Stomach (tissue), 9 donors: ENCODE results near the gene TUBB2B. TPM values are rescaled to one million over a fixed set of nuclear protein-coding genes. Genes with fewer than 3 reads are reported as not detected.

Source experiments
- DNase-seq, 2 donors: peaks; one replicate each; pipeline versions ENCODE4 v3.0.0 to v3.0.0-alpha.2; 2013 to 2019
- H3K27ac ChIP-seq, 5 donors: fragments of 200-600 bp in 4 of 5; sonication (generic) in 4 of 5; one replicate each; pipeline ENCODE4 v1.5.1; 2013 to 2019; ENCODE audit warnings: mild to moderate bottlenecking in 1 of 5, moderate library complexity in 1 of 5
- H3K27me3 ChIP-seq, 3 donors: fragments of 200-600 bp; sonication (generic); one replicate each; pipeline ENCODE4 v1.5.1; 2017 to 2019; ENCODE audit warnings: mixed run types in 1 of 3
- H3K36me3 ChIP-seq, 4 donors: fragments of 200-600 bp; sonication (generic); 1 replicate in 3 of 4; 2 replicates in 1 of 4; pipeline ENCODE4 v1.5.1; 2016 to 2019
- H3K4me1 ChIP-seq, 4 donors: fragments of 200-600 bp; sonication (generic); one replicate each; pipeline ENCODE4 v1.5.1; 2016 to 2019
- H3K4me3 ChIP-seq, 4 donors: fragments of 200-600 bp; sonication (generic) in 3 of 4; one replicate each; pipeline ENCODE4 v1.5.1; 2016 to 2019; ENCODE audit warnings: mild to moderate bottlenecking in 1 of 4
- H3K9me3 ChIP-seq, 4 donors: fragments of 200-600 bp; sonication (generic); one replicate each; pipeline ENCODE4 v1.5.1; 2016 to 2019
- EP300 ChIP-seq: sonication (generic); formaldehyde crosslinking; IDR thresholded peaks from one replicate; pipeline ENCODE4 v1.6.1; 2017; ENCODE audit warnings: antibody characterized with exemption
- POLR2A ChIP-seq, 4 donors: fragments of 450-650 bp; IDR thresholded peaks; one replicate each; pipeline ENCODE4 v1.6.1; 2016; ENCODE audit warnings: antibody characterized with exemption in 4 of 4, control low read depth in 2 of 4, mild to moderate bottlenecking in 1 of 4, moderate library complexity in 1 of 4
- POLR2AphosphoS5 ChIP-seq, 3 donors: sonication (generic); formaldehyde crosslinking; IDR thresholded peaks; one replicate each; pipeline ENCODE4 v1.6.1; 2016; ENCODE audit warnings: antibody characterized with exemption in 3 of 3
- WGBS, 5 donors: extraction: QIAGEN DNeasy Blood & Tissue Kit in 3 of 5; methylation state at CpG; one replicate each; pipeline versions ENCODE4 v1.1.5 to v1.1.7; 2013 to 2018; 5-methylcytosine and 5-hydroxymethylcytosine counted together
- intact Hi-C: fragments of 100-400 bp; cut with DNase I; formaldehyde crosslinking; loops from one replicate; pipeline ENCODE4 v1.15.1; 2023; ENCODE audit warnings: low total_unique reads
- polyA plus RNA-seq, 3 donors: library from polyadenylated mRNA; stranded (reverse); fragments of 200-250 nt; gene quantifications; one replicate each; pipeline ENCODE4 v1.2.3, GENCODE V29; 2013
- total RNA-seq, 5 donors: library from RNA; depleted of rRNA; stranded (reverse); fragments of >200 nt; gene quantifications; one replicate each; pipeline versions ENCODE4 v1.1.0 to v1.2.3, GENCODE V29; 2014 to 2016
- TF ChIP-seq, protein P1 (sequence below), 7 experiments: fragments of 450-650 bp in 4 of 7; fragments of 200-600 bp in 3 of 7; sonication (generic) in 3 of 7; IDR thresholded peaks; one replicate each; pipeline ENCODE4 v1.5.1; 2016 to 2019; ENCODE audit warnings: antibody characterized with exemption in 7 of 7, control low read depth in 2 of 7, mild to moderate bottlenecking in 1 of 7
- donor health status: healthy with polysubstance abuse.
- donor health status: Bipolar disorder and iron deficiency.
- donor health status: healthy.

Gene TUBB2B
- total and polyA plus RNA-seq, 8 donors, result 1.4 to 31.4 (median 4.4) TPM; not detected in 2

DNA sequence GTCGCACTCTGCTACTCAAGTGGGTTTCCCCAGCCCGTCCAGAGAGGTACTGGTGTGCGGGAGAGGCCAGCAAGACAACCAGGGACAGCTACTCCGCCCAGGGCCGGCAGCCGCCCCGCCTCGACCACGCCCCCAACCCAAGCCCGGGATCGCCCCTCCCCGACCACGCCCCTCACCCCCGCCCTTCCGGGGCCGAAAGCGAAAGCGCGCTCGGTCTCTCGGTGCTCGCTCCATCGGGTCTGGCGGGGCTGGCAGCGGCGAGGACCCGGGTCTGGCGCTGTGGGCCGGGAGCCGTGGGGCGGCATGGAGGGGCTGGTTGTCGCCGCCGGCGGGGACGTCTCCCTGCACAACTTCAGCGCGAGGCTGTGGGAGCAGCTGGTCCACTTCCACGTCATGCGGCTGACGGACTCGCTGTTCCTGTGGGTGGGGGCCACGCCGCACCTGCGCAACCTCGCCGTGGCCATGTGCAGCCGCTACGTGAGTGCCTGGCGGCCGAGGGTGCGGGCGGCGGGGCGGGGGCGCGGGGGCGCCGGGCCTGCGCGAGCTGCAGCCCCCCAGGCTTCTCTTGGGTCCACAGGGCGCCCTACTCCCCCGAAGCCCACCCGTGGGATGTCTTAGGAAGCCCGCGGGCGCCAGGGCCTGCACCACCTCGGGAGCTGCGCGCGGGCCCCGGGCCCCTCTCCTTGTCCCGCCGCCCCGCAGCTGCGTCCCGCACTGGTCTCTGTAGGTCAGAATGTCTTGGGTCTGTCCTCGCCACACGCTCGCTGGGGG, 31.5 kb upstream of the TUBB2B start, which contains the start of gene PSMG4:
Gene PSMG4 (plus strand): TSS at position 228 of the 771 bp plus-strand sequence. CDS start 76 bp downstream, at position 304.
- intact Hi-C loops, result loop anchor here (10.0 kb wide), 1 partner anchor 134 kb away; no protein-coding TSS in a partner anchor
- WGBS, 5 donors, result 0 to 1% (median 0%) methylated on average over 15 to 80 of the region's 80 CpGs
- no peaks in the 10 kb centered on the region for H3K27me3 ChIP-seq
- peaks cover 0 to 7% (median 6%) of the 10 kb centered on the region in 4 donors for H3K36me3 ChIP-seq
- H3K4me3 ChIP-seq, result peak within 1 kb of the TSS; percentile 84 to 100 (median 92)
- peak within 1 kb of the TSS; percentile 83 to 90 (median 84) for H3K27ac ChIP-seq
- peaks cover 28 to 49% (median 39%) of the 10 kb centered on the region in 4 donors for H3K4me1 ChIP-seq
- no peaks in the 10 kb centered on the region for H3K9me3 ChIP-seq
- peak; percentile 96 to 97 for DNase-seq
- TF ChIP-seq POLR2AphosphoS5 (IDR thresholded peaks at IDR 0.05) (peak; percentile 72 to 93 (median 78)), POLR2A (IDR thresholded peaks at IDR 0.05) (no peak), EP300 (no peak)
- TF ChIP-seq, protein P1, sequence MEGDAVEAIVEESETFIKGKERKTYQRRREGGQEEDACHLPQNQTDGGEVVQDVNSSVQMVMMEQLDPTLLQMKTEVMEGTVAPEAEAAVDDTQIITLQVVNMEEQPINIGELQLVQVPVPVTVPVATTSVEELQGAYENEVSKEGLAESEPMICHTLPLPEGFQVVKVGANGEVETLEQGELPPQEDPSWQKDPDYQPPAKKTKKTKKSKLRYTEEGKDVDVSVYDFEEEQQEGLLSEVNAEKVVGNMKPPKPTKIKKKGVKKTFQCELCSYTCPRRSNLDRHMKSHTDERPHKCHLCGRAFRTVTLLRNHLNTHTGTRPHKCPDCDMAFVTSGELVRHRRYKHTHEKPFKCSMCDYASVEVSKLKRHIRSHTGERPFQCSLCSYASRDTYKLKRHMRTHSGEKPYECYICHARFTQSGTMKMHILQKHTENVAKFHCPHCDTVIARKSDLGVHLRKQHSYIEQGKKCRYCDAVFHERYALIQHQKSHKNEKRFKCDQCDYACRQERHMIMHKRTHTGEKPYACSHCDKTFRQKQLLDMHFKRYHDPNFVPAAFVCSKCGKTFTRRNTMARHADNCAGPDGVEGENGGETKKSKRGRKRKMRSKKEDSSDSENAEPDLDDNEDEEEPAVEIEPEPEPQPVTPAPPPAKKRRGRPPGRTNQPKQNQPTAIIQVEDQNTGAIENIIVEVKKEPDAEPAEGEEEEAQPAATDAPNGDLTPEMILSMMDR (IDR thresholded peaks at IDR 0.05), result peak in 1 of 7 experiments; percentile 8

DNA sequence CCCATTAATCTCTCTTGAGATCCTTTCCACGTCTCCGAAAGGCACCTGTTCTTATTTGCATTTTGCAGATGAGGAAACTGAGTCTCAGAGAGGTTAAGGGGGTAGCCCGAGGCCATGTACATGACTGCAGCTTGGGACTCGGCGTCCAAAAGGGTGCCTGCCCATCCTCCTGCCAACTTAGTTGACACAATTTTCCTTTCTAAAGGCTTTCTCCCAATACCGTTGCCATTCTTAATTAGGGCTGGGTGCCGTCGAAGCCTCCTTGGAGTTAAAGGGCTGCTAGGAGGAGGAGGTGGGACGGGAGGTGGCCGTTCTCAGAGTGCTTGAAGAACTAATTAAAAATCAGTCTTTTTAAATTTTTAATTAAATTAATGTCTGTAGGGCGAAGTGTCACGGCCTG, 30.7 kb upstream of the TUBB2B start:
- TF ChIP-seq POLR2A (IDR thresholded peaks at IDR 0.05) (no peak), EP300 (no peak), POLR2AphosphoS5 (IDR thresholded peaks at IDR 0.05) (no peak)
- TF ChIP-seq, protein P1 (IDR thresholded peaks at IDR 0.05), result no peak
- Histone ChIP-seq H3K27ac (peak overlapping the region; percentile 47 to 90 (median 83)), H3K4me3 (peak overlapping the region; percentile 84 to 100 (median 92)), H3K9me3 (no peaks in the 10 kb centered on the region), H3K4me1 (peaks cover 28 to 42% (median 36%) of the 10 kb centered on the region in 4 donors), H3K27me3 (no peaks in the 10 kb centered on the region), H3K36me3 (no peaks in the 10 kb centered on the region)
- intact Hi-C loops, result loop anchor here (10.0 kb wide), 1 partner anchor 133 kb away; no protein-coding TSS in a partner anchor
- no peak for DNase-seq
- 46 to 54% (median 52%) methylated on average over 12 of the region's 12 CpGs for WGBS, 5 donors

DNA sequence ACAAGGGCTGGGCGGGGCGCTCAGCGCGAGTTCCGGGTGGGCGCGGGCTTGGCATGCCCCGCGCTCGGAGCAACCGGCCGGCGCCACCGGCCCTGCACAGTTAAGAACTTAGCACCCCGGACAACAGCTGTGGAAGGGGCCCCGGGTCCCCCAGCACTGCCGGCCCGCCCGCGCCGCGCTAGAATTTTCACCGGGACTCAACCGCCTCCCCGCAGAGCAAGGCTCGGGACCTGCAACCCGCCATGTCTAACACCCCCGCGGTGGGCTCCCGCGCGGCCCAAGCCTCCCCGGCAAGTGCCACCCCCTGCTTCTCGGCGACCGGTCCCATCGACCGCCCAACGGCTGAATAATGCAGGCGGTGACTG, 26.1 kb upstream of the TUBB2B start:
- WGBS, 5 donors, result 93 to 98% (median 96%) methylated on average over 30 to 40 of the region's 40 CpGs
- Histone ChIP-seq H3K36me3 (no peaks in the 10 kb centered on the region), H3K4me3 (no peak overlapping the region), H3K4me1 (peaks cover 7 to 25% (median 15%) of the 10 kb centered on the region in 4 donors), H3K9me3 (no peaks in the 10 kb centered on the region), H3K27ac (no peak overlapping the region), H3K27me3 (peaks cover 0 to 3% (median 0%) of the 10 kb centered on the region in 3 donors)
- DNase-seq, result no peak
- intact Hi-C loops, result loop anchor here (10.0 kb wide), 1 partner anchor 129 kb away; no protein-coding TSS in a partner anchor
- TF ChIP-seq POLR2AphosphoS5 (IDR thresholded peaks at IDR 0.05) (no peak), POLR2A (IDR thresholded peaks at IDR 0.05) (no peak), EP300 (no peak)
- TF ChIP-seq, protein P1 (IDR thresholded peaks at IDR 0.05), result no peak

DNA sequence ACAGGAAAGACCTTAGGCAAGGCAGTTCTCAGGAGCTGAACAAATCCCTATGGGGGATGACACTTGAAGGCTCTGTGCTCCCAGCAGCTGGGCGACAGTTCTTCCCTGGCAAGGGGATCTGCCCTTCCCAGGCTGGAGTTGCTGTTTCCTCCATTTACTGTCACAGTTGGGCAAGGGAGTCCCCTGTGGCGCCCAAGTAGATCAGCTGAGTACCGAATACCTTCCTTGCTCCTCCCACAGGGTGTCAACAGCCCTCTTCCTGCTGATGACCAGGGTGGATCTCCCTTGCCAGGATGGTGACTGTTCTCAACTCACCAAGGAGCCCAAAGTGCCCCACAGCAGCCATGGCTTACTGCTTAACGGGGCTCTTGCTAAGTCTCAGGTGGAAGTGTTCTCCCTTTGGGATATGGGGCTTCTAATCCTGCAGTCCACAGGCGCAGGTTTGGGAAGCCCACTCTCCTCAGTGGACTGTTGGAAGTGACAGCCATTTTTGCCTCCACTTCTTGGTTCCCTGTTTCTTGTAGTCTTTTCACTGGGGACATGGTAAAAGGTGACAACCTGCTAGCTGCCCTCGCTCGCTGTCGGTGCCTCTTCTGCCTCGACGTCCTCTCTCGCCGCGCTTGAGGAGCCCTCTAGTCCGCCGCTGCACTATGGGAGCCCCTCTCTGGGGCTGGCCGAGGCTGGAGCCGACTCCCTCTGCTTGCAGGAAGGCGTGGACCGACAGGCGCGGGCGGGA, 25.6 kb upstream of the TUBB2B start:
- no peaks in the 10 kb centered on the region for H3K36me3 ChIP-seq
- no peak overlapping the region for H3K27ac ChIP-seq
- intact Hi-C loops, result loop anchor here (10.0 kb wide), 1 partner anchor 128 kb away; no protein-coding TSS in a partner anchor
- TF ChIP-seq POLR2A (IDR thresholded peaks at IDR 0.05) (no peak), EP300 (no peak), POLR2AphosphoS5 (IDR thresholded peaks at IDR 0.05) (no peak)
- TF ChIP-seq, protein P1 (IDR thresholded peaks at IDR 0.05), result no peak
- H3K27me3 ChIP-seq, result peaks cover 0 to 9% (median 0%) of the 10 kb centered on the region in 3 donors
- H3K4me1 ChIP-seq, result peaks cover 5 to 25% (median 17%) of the 10 kb centered on the region in 4 donors
- H3K9me3 ChIP-seq, result no peaks in the 10 kb centered on the region
- DNase-seq, result no peak
- no peak overlapping the region for H3K4me3 ChIP-seq
- WGBS, 5 donors, result 92 to 98% (median 93%) methylated on average over 21 to 22 of the region's 22 CpGs
